ENCODE results near the gene PIGQ.
"Not testable (repeated sequence)": the region's sequence is repeated elsewhere in the genome, so short reads cannot be mapped to it uniquely, and the experiment has no call there.

Gene PIGQ

GRCh38 chr16:588889-589657, 19.3 kb downstream of the PIGQ start:
- peak; percentile 97 for DNase-seq

GRCh38 chr16:589658-590187, 20.0 kb downstream of the PIGQ start, which contains the start of gene RAB40C:
Gene RAB40C, plus strand, starts transcription at chr16:590066. Its CDS starts 226 bp downstream, at chr16:590292.
- DNase-seq, result peak; percentile 99

DNA sequence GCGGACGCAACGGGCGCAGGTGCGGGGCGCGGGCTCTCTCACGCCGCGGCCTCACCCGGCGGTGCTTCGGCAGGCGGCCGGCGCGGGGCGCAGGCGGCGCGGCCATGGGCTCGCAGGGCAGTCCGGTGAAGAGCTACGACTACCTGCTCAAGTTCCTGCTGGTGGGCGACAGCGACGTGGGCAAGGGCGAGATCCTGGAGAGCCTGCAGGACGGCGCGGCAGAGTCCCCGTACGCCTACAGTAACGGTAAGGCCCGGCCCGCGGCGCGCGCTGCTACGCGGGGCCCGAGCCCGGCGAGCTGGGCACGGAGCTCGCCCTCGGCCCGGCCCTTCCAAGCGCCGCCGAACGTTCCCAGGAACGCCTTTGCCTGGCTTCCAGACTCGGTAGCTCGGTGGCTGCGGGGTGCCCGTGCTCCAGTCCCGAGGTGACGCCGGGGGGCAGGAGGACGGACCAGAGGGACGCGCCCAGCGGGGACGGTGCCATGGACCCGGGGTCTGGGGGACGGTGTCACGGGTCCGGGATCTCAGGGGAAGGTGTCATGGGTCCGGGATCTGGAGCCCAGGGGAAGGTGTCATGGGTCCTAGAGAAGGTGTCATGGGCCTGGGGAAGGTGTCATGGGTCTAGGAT, 20.5 kb downstream of the PIGQ start:
- no peak for DNase-seq

DNA sequence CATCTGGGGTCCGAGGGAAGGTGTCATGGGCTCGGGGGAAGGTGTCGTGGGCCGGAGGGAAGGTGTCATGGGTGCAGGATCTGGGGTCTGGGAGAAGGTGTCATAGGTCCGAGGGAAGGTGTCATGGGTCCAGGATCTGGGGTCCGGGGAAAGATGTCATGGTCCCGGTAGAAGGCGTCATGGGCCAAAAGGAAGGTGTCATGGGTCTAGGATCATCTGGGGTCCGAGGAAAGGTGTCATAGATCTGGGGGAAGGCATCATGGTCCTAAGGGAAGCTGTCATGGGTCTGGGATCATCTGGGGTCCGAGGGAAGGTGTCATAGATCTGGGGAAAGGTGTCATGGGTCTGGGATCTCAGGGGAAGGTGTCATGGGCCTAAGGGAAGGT, 21.0 kb downstream of the PIGQ start:
- DNase-seq, result no peak

GRCh38 chr16:591231-591630, 21.5 kb downstream of the PIGQ start:
- DNase-seq, result no peak

DNA sequence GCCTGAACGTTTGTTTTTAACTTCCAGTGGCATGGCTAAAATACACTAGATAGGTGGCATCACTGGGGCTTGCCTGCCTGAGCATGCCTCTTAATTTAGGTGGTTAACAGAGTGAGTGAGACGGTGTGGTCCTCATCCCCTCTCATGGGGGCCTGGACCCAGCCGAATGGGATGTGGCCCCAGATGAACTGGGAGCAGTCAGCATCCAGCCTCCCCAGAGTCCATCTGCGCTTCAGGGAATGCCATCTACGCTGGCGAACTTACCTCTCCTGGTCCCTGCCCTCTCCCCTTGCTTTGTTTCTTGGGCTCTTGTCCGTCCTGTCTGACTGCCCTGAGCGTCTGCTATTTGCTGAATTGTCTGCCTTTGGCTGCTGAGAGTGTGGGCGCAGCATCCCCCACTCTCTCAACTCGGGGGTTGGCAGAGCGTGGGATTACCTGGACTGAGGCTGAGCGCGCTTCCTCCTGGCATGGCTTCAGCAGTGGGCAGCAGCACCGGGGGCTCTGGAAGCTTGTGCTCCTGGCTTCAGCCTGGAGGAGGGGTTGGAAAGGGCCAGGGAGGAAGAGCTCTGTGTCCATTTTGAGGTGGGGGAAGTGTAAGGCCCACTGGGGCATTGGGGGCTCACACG, 22.2 kb downstream of the PIGQ start:
- DNase-seq, result no peak

DNA sequence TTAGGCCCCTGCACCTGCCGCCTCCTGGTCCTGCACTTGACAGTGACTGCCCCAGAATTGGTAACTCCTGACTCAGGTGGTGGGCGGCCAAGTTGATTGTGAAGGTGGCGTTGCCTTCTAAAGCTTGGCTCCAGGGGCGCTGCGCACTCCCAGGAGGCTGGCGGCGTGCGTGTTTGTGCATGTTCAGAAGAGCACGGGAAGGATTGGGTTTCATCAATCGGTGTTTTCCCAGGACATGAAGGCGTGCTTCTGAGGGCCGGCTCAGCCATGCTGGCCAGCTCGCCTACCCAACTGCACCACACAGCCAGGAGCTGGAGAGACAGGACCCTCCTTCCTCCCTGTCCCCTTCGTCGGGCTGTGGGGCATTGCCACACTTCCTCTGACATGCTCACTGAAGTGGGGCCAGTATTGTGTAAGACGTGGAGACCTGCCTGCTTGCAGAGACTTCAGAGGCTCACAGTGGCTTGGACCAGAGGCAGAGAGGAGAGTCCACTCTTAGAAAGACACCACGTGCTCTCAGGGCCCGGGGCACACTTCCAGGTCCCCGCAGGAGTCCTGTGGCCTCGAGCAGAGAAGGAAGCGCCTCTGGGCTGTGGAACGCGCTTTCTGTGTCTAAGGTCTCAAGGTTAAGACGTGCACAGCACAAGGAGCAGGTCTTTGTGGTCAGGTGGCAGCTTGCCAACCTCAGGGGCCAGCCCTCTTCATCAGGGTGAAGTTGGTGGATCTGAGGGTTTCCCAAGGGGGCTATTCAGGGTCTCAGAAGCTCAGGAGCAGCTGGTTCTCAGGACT, 22.9 kb downstream of the PIGQ start:
- no peak for DNase-seq

DNA sequence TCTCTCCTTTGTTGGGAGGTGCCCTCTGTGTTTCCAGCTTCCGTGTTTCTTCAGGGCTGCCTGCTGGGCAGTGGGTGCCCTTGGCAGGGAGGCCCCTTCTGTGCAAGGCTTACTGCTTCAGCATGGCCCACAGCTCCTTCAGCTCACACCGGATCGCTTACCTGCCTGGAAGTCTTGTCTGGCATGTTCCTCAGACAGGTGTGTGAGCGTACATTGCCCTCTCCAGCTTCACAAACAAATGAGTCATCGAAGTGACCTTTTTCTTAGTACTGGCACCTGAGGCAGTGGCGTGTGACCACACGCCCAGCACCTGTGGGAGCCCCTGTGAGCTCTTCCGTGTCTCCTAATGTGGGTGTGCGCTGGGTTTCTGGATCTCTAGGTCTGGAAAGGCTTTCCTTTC, 23.6 kb downstream of the PIGQ start:
- DNase-seq, result no peak

DNA sequence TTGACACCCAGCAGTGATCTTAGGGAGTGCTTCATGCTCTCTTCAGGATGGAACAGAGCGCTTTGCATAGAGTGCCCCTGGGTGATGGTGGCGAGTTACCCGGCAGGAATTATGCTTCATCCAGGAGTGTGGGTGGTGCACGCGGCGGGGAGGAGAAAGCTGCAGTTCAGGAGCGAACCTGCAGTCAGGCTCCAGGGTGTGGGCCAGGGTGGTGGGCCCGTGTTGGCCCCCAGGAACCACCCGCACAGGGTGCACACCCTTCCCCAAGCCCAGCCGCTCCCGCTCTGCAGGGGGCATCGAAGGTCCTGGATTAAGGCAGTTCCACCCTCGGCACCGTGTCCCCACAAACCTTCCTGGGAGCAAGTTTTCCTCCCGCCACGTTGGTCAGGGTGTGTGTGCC, 24.0 kb downstream of the PIGQ start:
- no peak for DNase-seq

DNA sequence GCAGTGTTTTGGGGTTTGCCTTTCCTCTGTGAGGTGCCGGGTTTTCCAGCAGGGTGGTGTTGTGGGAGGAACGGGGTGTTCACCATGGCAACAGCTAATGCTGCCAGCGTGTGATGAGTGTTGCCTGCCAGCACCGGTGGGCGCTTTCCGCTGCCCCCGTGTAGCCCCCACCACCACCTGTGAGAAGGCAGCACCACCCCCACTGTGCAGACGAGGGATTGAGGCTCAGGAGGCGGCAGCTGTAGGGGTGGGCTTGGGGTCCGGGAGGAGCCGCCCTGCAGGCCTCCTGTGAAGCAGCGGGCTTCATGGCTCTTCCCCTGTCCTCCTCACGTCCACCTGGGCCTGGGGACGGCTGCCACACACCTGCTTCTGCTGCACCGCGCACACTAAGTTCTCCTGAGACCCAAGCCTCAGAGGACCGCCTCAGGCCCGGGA, 25.3 kb downstream of the PIGQ start:
- no peak for DNase-seq

DNA sequence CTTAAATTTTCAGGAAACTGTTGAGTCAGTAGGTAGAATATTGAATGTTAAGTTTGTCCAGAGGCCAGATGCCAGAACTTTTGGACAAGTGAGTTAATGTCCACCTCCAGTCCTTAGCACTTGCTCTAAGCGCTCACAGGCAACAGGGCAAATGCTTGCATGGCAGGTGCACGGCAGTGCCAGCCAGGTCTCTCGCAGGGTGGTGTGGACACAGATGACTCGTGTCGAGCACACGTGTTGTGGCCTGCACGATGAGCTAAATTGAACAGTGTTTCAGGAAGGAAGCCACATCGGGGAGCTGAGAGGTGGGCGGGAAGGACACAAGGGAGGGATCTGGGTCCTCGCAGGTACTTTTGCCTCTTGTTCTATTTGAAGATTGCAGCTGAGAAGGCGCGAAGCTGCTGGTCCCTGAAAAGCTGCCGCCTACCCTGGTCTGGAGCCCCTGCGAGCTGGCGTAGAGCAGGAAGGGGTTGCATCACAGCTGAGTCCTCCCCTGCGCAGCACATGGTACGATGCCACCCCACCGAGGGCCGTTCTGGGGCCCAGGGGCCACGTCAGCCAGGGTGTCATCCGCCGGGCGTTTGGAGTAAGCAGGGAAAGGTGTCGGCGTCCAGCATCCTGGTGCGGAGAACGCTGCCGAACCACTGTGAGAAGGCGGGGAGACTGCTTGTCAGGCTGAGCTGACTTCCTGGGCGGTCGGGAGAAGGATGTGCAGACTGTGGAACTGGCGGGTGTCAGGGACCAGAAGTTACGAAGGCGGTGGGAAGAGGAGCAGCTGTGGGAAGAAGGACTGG, 26.4 kb downstream of the PIGQ start:
- DNase-seq, result no peak

DNA sequence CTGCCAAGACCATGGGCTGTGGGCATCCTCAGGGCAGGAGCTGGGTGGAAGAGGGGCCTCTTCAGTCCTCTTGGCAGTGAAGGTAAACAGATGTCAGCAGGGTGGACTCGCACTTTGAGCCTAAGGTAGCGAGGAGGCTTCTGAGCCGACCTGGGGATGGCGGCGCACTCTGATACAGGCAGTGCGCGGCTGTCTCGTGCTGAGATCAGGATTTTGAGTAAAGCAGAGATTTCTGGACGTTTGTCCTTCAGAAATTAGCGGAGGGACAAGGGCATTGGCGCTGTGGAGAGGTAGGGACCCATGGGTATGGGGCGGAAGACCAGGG, 26.9 kb downstream of the PIGQ start:
- no peak for DNase-seq

- DNase-seq, result not testable (repeated sequence)
Observed at GRCh38 chr16:597655-598054, 27.9 kb downstream of the PIGQ start.

GRCh38 chr16:598823-599739, 29.3 kb downstream of the PIGQ start:
- no peak for DNase-seq

GRCh38 chr16:600781-601180, 31.0 kb downstream of the PIGQ start:
- DNase-seq, result no peak

GRCh38 chr16:603933-604332, 34.2 kb downstream of the PIGQ start:
- DNase-seq, result no peak

GRCh38 chr16:606656-607307, 37.0 kb downstream of the PIGQ start:
- no peak for DNase-seq

GRCh38 chr16:608019-608418, 38.3 kb downstream of the PIGQ start:
- DNase-seq, result peak; percentile 85

DNA sequence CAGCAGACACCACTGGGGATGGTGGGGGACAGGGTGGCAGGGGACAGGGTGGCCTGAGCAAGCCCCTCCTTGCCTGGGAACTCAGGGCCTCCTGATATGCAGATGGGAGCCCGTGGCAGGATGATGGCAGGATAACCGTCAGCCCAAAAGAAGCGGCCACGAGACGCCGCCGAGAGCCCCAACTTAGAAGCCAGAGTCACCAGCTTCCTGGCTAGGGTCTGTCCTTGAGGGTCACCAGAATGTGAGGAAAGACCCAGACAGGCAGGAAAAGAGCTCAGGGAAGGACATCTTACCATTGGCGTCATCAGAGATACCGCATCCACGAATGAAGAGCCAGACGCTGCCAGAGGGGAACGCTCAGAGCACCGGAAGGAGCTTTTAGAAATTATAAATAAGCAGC, 39.5 kb downstream of the PIGQ start:
- DNase-seq, result no peak

DNA sequence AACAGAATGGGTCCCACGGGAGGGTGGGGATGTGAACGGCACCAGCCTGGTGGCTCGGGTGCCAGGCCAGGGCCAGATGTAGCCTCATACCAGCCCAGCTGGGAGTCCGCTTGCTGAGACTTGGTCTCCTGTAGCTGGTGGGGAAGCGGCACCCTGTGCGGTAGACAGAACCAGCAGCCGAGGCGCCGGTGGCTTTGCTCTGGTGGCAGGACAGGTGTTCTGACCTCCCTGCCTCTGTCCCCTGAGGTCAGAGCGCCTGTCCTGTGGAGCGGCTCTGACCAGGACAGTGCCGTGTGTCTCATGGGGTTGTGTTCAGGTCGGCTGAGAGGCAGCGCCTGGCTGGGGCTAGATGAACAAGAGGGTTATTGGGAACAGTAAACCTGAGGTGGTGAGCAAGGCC, 40.2 kb downstream of the PIGQ start:
- DNase-seq, result no peak

Data from stimulated activated CD4-positive, alpha-beta T cell treated with anti-CD3 and anti-CD28 coated beads, Interleukin-1b, Interleukin-23, amount 100 ng/mL, for 48 hours (primary cell).